Thymus (tissue), 11 donors: ENCODE results near the gene MROH8. TPM values are rescaled to one million over a fixed set of nuclear protein-coding genes. Genes with fewer than 3 reads are reported as not detected.
"Not testable (repeated sequence)": the region's sequence is repeated elsewhere in the genome, so short reads cannot be mapped to it uniquely, and the experiment has no call there.

ENCODE experiments used
- DNase-seq, 9 donors: peaks; one replicate each; pipeline ENCODE4 v3.0.0-alpha.2; 2013; ENCODE audit warnings: low spot score in 9 of 9, low read depth in 6 of 9, missing footprints in 1 of 9
- H3K27ac ChIP-seq, 2 donors: one replicate each; pipeline ENCODE4 v1.5.1; 2013; ENCODE audit warnings: control low read depth in 1 of 2, low read depth in 1 of 2, low read length in 1 of 2, mild to moderate bottlenecking in 1 of 2, moderate library complexity in 1 of 2
- H3K27me3 ChIP-seq, 2 donors: one replicate each; pipeline ENCODE4 v1.5.1; 2013; ENCODE audit warnings: low read length in 1 of 2; ENCODE audit not compliant: control insufficient read depth in 2 of 2, insufficient read depth in 1 of 2
- H3K36me3 ChIP-seq, 2 donors: one replicate each; pipeline ENCODE4 v1.5.1; 2013; ENCODE audit warnings: low read length in 1 of 2, mild to moderate bottlenecking in 1 of 2, moderate library complexity in 1 of 2; ENCODE audit not compliant: control insufficient read depth in 2 of 2, insufficient read depth in 2 of 2
- H3K4me1 ChIP-seq, 2 donors: one replicate each; pipeline ENCODE4 v1.5.1; 2013; ENCODE audit warnings: low read length in 2 of 2; ENCODE audit not compliant: control insufficient read depth in 2 of 2, insufficient read depth in 2 of 2
- H3K4me3 ChIP-seq, 2 donors: one replicate each; pipeline ENCODE4 v1.5.1; 2013; ENCODE audit warnings: low read length in 2 of 2, control low read depth in 1 of 2, mild to moderate bottlenecking in 1 of 2
- H3K9me3 ChIP-seq, 2 donors: one replicate each; pipeline ENCODE4 v1.5.1; 2013; ENCODE audit warnings: low read length in 1 of 2, mild to moderate bottlenecking in 1 of 2; ENCODE audit not compliant: control insufficient read depth in 2 of 2, insufficient read depth in 1 of 2
- WGBS: extraction: QIAGEN DNeasy Blood & Tissue Kit; methylation state at CpG from one replicate; pipeline ENCODE4 v1.1.7; 2013; 5-methylcytosine and 5-hydroxymethylcytosine counted together
- polyA plus RNA-seq: library from polyadenylated mRNA; stranded (reverse); fragments of 200-250 nt; gene quantifications from one replicate; pipeline ENCODE4 v1.2.3, GENCODE V29; 2013
- total RNA-seq: library from RNA; stranded (reverse); fragments of 120-200 nt; gene quantifications from one replicate; pipeline ENCODE4 v1.2.4, GENCODE V29; 2013
- donor health status: healthy.

MROH8 gene
- total and polyA plus RNA-seq, 2 donors = 2.8 to 3.2 TPM

DNA sequence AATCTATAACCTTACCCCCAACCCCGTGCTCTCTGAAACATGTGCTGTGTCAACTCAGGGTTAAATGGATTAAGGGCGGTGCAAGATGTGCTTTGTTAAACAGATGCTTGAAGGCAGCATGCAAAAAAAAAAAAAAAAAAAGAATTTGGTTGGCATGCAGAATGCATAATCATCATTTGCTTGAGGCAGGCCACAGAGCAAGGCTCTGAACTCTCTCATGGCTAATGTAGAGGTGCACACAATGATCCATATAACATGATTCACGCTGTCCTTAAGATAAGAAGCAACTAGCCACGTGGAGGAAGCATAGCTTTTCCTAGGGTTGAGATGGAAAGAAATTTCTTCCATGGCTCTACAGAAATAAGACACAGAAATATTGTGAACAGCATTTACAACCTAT lies 27.8 kb downstream of the MROH8 start:
- no peaks in the 10 kb centered on the region for H3K9me3 ChIP-seq
- WGBS = over 99% methylated on average over 3 of the region's 4 CpGs
- H3K27ac ChIP-seq = no peak overlapping the region
- no peaks in the 10 kb centered on the region for H3K27me3 ChIP-seq
- H3K36me3 ChIP-seq = no peaks in the 10 kb centered on the region
- H3K4me3 ChIP-seq = no peak overlapping the region
- DNase-seq = no peak
- H3K4me1 ChIP-seq = no peaks in the 10 kb centered on the region

DNA sequence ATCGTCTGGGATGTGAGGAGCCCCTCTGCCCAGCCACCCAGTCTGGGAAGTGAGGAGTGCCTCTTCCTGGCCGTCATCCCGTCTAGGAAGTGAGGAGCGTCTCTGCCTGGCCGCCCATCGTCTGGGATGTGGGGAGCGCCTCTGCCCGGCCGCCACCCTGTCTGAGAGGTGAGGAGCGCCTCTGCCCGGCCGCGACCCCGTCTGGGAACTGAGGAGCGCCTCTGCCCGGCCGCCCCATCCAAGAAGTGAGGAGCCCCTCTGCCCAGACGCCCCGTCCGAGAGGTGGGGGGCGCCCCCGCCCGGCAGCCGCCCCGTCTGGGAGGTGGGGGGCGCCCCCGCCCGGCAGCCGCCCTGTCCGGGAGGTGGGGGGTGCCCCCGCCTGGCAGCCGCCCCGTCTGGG lies 28.5 kb downstream of the MROH8 start:
- H3K27me3 ChIP-seq, H3K36me3 ChIP-seq, H3K27ac ChIP-seq, H3K4me1 ChIP-seq, H3K4me3 ChIP-seq, DNase-seq, H3K9me3 ChIP-seq: not testable (repeated sequence)
- 98% methylated on average over 33 of the region's 33 CpGs for WGBS

DNA sequence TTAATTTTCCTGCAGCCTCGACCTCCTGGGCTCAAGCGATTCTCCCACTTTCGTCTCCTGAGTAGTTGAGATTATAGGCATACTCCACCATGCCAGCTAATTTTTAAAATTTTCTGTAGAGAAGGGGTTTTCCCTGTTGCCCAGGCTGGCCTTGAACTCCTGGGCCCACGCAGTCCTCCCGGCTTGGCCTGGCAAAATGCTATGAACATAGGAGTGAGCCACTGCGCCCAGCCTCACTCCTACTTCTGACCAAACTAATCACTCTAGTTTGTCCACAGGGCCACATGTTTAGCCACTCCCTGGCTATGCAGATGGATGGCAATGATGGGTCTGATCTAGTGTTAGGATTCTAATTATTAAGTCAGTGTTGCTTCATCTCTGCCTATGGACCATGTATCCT lies 32.1 kb downstream of the MROH8 start:
- H3K4me1 ChIP-seq = no peaks in the 10 kb centered on the region
- WGBS = 98% methylated on average over 6 of the region's 6 CpGs
- H3K9me3 ChIP-seq = no peaks in the 10 kb centered on the region
- H3K4me3 ChIP-seq = no peak overlapping the region
- no peaks in the 10 kb centered on the region for H3K36me3 ChIP-seq
- DNase-seq = no peak
- no peaks in the 10 kb centered on the region for H3K27me3 ChIP-seq
- H3K27ac ChIP-seq = no peak overlapping the region

DNA sequence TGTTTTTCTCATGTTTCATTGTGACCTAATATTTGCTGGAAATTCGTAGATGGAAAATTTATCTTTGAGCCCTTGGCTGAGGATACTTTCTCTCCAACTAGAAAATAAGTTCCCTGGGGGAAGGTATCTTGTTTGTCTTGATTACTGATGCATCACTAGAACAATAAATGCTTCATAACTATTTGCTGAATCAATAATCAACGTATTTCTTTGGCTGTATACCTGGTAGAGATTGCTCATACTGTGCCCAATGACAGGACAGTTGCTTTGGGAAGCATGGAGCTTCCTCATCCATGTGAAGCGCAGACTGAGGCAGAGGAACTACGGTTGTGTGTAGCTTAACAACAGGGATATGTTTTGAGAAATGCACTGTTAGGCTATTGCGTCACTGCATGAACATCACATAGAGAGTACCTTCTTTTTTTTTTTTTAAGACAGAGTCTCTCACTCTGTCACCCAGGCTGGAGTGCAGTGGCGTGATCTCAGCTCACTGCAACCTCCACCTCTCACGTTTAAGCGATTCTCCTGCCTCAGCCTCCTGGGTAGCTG lies 34.4 kb downstream of the MROH8 start:
- DNase-seq = no peak
- Histone ChIP-seq H3K27ac (no peak overlapping the region), H3K36me3 (no peaks in the 10 kb centered on the region), H3K4me1 (no peaks in the 10 kb centered on the region), H3K9me3 (no peaks in the 10 kb centered on the region), H3K27me3 (no peaks in the 10 kb centered on the region), H3K4me3 (no peak overlapping the region)
- WGBS = 97% methylated on average over 8 of the region's 8 CpGs

DNA sequence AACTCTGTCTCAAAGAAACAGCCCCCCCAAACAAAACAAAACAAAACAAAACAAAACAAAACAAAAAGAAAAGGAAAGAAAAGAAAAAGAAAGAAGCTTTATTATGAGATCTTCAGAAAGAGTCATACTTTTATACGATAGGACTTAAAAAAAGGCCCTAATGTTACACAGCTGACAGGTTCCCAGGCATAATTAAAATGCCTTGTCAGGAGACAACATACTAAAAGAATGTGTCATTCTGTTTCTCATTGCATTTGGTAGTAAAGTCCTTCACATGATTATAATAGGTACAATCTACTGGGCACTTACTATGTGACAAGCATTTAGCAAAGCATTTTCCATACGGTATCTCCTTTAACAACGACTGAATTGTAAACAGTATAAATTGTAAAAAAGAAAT lies 36.6 kb downstream of the MROH8 start:
- Histone ChIP-seq H3K36me3 (no peaks in the 10 kb centered on the region), H3K27ac (no peak overlapping the region), H3K9me3 (no peaks in the 10 kb centered on the region), H3K4me3 (no peak overlapping the region), H3K4me1 (no peaks in the 10 kb centered on the region), H3K27me3 (no peaks in the 10 kb centered on the region)
- 97% methylated on average over 3 of the region's 3 CpGs for WGBS
- no peak for DNase-seq

DNA sequence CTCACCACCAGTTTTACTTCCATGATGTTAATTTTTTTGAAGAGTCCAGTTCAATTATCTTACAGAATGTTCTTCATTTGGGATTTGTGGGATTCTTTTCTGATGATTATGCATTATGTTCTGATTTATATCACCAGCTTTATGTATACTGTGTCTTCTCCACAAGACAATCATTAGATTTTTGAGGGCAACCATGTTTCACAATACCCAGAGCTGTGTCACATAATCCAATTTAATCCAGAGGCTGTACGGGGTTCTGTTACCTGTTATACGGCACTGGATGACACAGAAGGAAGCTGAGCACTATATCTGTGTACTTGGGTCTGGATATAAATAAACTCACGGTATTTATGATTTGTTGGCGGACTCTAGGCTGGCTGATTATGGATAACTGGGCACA lies 41.8 kb downstream of the MROH8 start:
- H3K4me3 ChIP-seq = no peak overlapping the region
- no peaks in the 10 kb centered on the region for H3K36me3 ChIP-seq
- no peak for DNase-seq
- no peaks in the 10 kb centered on the region for H3K4me1 ChIP-seq
- H3K27me3 ChIP-seq = no peaks in the 10 kb centered on the region
- no peaks in the 10 kb centered on the region for H3K9me3 ChIP-seq
- H3K27ac ChIP-seq = no peak overlapping the region
- WGBS = over 99% methylated on average over 4 of the region's 4 CpGs

DNA sequence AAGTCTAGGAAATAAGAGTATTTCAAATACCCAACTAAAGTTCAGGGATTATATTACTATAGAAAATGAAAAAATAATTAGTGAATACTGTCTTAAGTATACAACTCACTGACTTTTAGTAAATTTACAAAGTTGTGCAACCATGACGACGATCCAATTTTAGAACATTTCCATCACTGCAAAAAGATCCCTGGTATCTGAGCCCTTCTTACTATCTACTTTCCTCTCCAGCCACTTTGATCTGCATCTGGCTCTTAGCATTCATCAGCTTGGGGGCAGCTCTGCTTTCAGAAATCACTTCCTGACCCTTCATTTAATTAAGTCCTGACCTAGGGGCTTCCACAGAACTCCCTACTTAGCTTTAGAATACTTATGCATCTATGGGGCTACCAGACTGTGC lies 45.4 kb downstream of the MROH8 start:
- no peaks in the 10 kb centered on the region for H3K27me3 ChIP-seq
- no peak overlapping the region for H3K27ac ChIP-seq
- no peak overlapping the region for H3K4me3 ChIP-seq
- no peak for DNase-seq
- no peaks in the 10 kb centered on the region for H3K4me1 ChIP-seq
- no peaks in the 10 kb centered on the region for H3K9me3 ChIP-seq
- H3K36me3 ChIP-seq = no peaks in the 10 kb centered on the region
- 97% methylated on average over 2 of the region's 2 CpGs for WGBS

DNA sequence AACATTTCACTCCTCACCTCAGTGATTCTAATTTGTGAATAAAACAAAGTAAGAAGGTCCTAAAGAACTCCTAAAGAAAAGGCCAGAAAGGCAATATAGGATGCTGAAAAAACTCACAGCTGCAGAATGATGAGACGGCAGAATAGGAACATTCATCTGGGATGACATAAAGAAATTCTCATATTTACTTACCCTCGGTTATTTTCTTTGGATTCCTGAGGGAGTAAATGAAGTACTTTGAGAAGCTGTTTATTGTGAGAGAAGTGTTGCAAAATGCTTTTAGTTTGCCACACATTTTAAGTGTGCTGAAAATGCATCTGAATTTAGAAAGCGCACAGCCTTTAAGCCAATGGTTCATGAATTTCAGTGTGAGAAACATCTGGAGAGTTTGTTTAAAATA lies 47.9 kb downstream of the MROH8 start:
- no peaks in the 10 kb centered on the region for H3K36me3 ChIP-seq
- DNase-seq = no peak
- 95% methylated on average over 3 of the region's 3 CpGs for WGBS
- no peaks in the 10 kb centered on the region for H3K9me3 ChIP-seq
- no peaks in the 10 kb centered on the region for H3K4me1 ChIP-seq
- no peak overlapping the region for H3K27ac ChIP-seq
- H3K4me3 ChIP-seq = no peak overlapping the region
- H3K27me3 ChIP-seq = no peaks in the 10 kb centered on the region

DNA sequence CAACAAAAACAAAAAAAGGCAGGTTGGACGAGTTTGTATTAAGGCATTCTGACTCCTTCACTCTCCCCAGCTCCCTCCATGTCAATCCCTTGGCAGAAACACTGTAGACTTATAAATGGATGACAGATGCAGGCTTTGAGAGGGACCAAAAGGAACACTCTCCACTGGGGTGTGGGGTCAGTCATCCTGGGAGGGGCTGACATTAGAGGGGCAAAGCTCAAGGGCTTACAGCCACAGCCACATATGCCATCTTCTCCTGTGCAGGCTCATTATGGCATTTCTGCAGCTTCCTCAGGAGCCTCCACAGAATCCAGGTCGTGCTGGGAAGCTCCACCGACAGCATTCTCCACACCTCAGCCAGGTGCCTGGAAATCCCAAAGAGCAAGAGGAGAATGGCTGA lies 50.5 kb downstream of the MROH8 start:
- no peaks in the 10 kb centered on the region for H3K27me3 ChIP-seq
- peaks cover 0 to 6% of the 10 kb centered on the region in 2 donors for H3K9me3 ChIP-seq

DNA sequence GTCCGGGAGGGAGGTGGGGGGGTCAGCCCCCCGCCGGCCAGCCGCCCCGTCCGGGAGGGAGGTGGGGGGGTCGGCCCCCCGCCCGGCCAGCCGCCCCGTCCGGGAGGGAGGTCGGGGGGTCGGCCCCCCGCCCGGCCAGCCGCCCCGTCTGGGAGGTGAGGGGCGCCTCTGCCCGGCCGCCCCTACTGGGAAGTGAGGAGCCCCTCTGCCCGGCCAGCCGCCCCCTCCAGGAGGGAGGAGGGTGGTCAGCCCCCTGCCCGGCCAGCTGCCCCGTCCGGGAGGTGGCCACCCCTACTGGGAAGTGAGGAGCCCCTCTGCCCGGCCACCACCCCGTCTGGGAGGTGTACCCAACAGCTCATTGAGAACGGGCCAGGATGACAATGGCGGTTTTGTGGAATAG lies 53.1 kb downstream of the MROH8 start:
- not testable (repeated sequence) for H3K9me3 ChIP-seq, DNase-seq, H3K4me1 ChIP-seq, H3K4me3 ChIP-seq, H3K36me3 ChIP-seq, H3K27ac ChIP-seq, H3K27me3 ChIP-seq
- 96% methylated on average over 28 of the region's 30 CpGs for WGBS

More for the DNA sequence above, 50.5 kb downstream of the MROH8 start:
- DNase-seq = no peak
- H3K4me1 ChIP-seq = no peaks in the 10 kb centered on the region
- 94% methylated on average over 3 of the region's 3 CpGs for WGBS
- no peak overlapping the region for H3K4me3 ChIP-seq
- no peaks in the 10 kb centered on the region for H3K36me3 ChIP-seq
- H3K27ac ChIP-seq = no peak overlapping the region
